GM12801 (cell line): ENCODE measurements around the gene TOGARAM2.

ENCODE experiments used
- TF ChIP-seq, protein P1 (sequence below): IDR thresholded peaks from one replicate; pipeline ENCODE4 v1.5.1; 2011; ENCODE audit warnings: control low read depth; ENCODE audit not compliant: insufficient read length; ENCODE audit errors: extremely low read depth

TOGARAM2 gene

DNA sequence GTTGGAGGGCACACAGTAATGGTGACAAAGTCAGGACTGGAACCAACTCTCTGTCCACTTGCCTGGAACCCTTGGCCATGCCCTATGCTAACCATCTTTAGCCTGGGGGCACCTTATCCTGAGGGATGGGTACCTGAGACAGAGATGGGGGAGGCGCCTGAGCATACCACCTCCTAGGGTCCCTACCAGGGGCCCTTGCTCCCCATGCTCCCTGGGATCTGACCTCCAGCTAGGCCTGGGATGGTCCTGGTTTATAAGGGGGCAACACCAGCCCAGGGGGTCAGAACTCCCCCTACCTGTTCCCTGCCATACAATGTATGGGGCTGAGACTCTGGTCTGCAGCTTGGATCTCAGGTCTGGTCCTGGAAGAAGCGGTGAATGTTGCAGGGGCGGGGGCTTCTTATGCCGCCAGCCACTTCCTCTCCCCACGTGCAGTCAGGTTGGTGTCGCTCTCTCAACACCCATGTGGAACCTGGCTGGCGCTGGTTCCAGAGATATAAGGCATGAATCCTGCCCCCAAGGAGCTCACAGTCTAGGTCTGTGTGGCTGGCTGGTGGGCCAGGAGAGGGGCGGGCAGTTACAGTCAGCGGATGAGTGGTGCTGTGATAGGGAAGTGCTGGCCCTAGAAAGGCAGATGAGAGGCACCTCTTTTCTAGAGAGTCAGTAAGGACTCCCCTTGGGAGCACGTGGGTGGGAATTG is 3.8 kb upstream of the TOGARAM2 start:
- TF ChIP-seq, protein P1, sequence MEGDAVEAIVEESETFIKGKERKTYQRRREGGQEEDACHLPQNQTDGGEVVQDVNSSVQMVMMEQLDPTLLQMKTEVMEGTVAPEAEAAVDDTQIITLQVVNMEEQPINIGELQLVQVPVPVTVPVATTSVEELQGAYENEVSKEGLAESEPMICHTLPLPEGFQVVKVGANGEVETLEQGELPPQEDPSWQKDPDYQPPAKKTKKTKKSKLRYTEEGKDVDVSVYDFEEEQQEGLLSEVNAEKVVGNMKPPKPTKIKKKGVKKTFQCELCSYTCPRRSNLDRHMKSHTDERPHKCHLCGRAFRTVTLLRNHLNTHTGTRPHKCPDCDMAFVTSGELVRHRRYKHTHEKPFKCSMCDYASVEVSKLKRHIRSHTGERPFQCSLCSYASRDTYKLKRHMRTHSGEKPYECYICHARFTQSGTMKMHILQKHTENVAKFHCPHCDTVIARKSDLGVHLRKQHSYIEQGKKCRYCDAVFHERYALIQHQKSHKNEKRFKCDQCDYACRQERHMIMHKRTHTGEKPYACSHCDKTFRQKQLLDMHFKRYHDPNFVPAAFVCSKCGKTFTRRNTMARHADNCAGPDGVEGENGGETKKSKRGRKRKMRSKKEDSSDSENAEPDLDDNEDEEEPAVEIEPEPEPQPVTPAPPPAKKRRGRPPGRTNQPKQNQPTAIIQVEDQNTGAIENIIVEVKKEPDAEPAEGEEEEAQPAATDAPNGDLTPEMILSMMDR = no peak

GRCh38 chr2:28978606-28979005 is 2.5 kb upstream of the TOGARAM2 start:
- TF ChIP-seq, protein P1 = no peak

DNA sequence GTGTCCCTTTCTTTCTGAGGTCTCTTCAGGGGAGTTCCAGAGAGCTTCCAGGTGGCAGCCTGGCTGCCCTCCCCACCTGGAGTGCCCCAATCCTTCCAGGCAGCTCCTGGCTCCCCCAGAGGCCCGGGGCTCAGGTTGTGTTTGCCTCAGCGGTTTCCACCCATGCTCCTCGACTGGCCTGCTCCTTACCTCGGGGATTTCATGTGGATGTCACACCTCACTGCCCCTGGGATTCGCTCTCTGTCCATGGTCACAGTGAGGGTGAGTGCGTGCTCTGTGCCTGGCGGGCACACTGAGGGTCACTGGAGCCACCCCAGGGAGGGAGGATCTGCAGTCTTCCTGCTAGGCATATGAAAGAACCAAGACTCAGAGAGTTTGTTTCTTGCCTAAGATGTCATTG is 2.1 kb upstream of the TOGARAM2 start:
- TF ChIP-seq, protein P1 = no peak

DNA sequence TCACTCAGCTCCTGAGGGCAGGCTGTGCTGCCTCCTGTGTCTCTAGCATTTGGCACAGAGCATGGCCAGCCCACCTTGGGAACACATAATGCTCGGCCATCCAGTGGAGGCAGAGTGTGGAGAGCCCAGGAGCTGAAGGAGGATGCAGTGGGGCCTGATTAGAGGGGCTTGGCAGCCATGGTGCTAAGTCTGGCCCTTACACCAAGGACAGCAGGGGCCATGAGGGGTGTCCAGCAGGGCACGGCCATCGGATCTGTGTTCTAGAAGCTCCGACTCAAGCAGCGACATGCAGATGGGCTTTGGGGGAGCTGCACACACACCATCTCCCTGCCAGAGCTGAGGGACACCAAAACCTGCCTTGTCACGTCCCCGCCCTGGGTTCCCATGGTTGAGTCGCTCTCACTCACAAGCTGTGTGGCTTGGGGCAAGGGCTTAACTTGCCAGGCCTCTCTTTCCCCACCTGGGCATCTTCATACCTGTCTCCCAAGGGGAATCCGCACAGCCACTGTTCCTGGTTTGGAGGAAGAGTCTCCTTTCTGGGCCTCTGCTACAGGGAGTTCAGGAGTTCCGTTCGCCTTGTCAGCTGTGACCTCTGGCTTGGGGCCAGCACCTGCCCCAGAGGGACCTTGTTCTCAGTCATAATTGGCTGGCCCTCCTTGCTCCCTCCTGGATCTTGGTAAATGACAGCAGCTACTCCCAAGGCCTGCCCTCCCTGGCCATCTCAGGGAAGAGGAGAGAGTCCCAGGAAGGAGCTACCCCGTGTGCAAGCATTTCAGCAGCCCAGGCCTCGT is 1.3 kb upstream of the TOGARAM2 start:
- TF ChIP-seq, protein P1 = no peak

- TF ChIP-seq, protein P1 = no peak
Measured at GRCh38 chr2:28980368-28981015, 606 bp upstream of the TOGARAM2 start.

- TF ChIP-seq, protein P1 = no peak
Measured at GRCh38 chr2:28981620-28982376, 700 bp downstream of the TOGARAM2 start.
